Calu3 (cell line): ENCODE results near the gene RNF10. TPM values are rescaled to one million over a fixed set of nuclear protein-coding genes. Genes with fewer than 3 reads are reported as not detected.

Source experiments
- BruUV-seq: library from RNA; stranded (reverse); fragments of 400-500 nt; replicated peaks from 2 replicates; lab custom pipeline; 2021; lab: Mats Ljungman, UMichigan
- CTCF ChIA-PET: fragments of 300-600 bp; sonication (Branson Sonifier 250); formaldehyde crosslinking; loops from one replicate; lab custom pipeline; 2022; ENCODE audit warnings: antibody characterized with exemption; lab: Charles Lee
- DNase-seq: peaks from one replicate; pipeline ENCODE4 v3.0.0; 2022
- H3K27ac Mint-ChIP-seq: one replicate; pipeline ENCODE4 v1.8.0; 2022; ENCODE audit warnings: mixed read lengths; ENCODE audit not compliant: unreplicated experiment
- H3K27me3 Mint-ChIP-seq: one replicate; pipeline ENCODE4 v1.8.0; 2022; ENCODE audit warnings: mixed read lengths; ENCODE audit not compliant: unreplicated experiment
- H3K36me3 Mint-ChIP-seq: one replicate; pipeline ENCODE4 v1.8.0; 2022; ENCODE audit warnings: mild to moderate bottlenecking, moderate library complexity, mixed read lengths; ENCODE audit not compliant: insufficient read depth, unreplicated experiment
- H3K4me1 Mint-ChIP-seq: one replicate; pipeline ENCODE4 v1.8.0; 2022; ENCODE audit warnings: mild to moderate bottlenecking, low read depth, mixed read lengths; ENCODE audit not compliant: unreplicated experiment
- H3K4me3 Mint-ChIP-seq: one replicate; pipeline ENCODE4 v1.8.0; 2022; ENCODE audit warnings: mild to moderate bottlenecking, low read depth, moderate library complexity, mixed read lengths; ENCODE audit not compliant: unreplicated experiment
- H3K9me3 Mint-ChIP-seq: one replicate; pipeline ENCODE4 v1.8.0; 2022; ENCODE audit warnings: low read depth, mixed read lengths; ENCODE audit not compliant: unreplicated experiment
- intact Hi-C: fragments of 100-400 bp; cut with micrococcal nuclease; formaldehyde crosslinking; loops from one replicate; pipeline ENCODE4 v1.10.0; 2022; ENCODE audit not compliant: unreplicated experiment
- total RNA-seq: library from RNA; stranded (reverse); gene quantifications from 2 replicates; pipeline ENCODE4 v1.2.3, GENCODE V29; 2022
- TF ChIP-seq, protein P1 (sequence below): fragments of 200-600 bp; IDR thresholded peaks from one replicate; pipeline ENCODE4 v1.8.0; 2022; ENCODE audit warnings: antibody characterized with exemption; ENCODE audit not compliant: unreplicated experiment

Gene RNF10
- total RNA-seq, 1 experiment from 2014 or later = 206 TPM

GRCh38 chr12:120554678-120555077, 20.5 kb downstream of the RNF10 start:
- no peak overlapping the region for H3K27ac Mint-ChIP-seq
- CTCF ChIA-PET = no interaction called here
- intact Hi-C loops = no loop called here
- TF ChIP-seq, protein P1, sequence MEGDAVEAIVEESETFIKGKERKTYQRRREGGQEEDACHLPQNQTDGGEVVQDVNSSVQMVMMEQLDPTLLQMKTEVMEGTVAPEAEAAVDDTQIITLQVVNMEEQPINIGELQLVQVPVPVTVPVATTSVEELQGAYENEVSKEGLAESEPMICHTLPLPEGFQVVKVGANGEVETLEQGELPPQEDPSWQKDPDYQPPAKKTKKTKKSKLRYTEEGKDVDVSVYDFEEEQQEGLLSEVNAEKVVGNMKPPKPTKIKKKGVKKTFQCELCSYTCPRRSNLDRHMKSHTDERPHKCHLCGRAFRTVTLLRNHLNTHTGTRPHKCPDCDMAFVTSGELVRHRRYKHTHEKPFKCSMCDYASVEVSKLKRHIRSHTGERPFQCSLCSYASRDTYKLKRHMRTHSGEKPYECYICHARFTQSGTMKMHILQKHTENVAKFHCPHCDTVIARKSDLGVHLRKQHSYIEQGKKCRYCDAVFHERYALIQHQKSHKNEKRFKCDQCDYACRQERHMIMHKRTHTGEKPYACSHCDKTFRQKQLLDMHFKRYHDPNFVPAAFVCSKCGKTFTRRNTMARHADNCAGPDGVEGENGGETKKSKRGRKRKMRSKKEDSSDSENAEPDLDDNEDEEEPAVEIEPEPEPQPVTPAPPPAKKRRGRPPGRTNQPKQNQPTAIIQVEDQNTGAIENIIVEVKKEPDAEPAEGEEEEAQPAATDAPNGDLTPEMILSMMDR = no peak
- BruUV-seq = no TSS peak
- H3K4me1 Mint-ChIP-seq = no peaks in the 10 kb centered on the region
- no peak overlapping the region for H3K4me3 Mint-ChIP-seq
- H3K9me3 Mint-ChIP-seq = no peaks in the 10 kb centered on the region
- H3K36me3 Mint-ChIP-seq = peaks cover 67% of the 10 kb centered on the region
- no peaks in the 10 kb centered on the region for H3K27me3 Mint-ChIP-seq
- DNase-seq = no peak

DNA sequence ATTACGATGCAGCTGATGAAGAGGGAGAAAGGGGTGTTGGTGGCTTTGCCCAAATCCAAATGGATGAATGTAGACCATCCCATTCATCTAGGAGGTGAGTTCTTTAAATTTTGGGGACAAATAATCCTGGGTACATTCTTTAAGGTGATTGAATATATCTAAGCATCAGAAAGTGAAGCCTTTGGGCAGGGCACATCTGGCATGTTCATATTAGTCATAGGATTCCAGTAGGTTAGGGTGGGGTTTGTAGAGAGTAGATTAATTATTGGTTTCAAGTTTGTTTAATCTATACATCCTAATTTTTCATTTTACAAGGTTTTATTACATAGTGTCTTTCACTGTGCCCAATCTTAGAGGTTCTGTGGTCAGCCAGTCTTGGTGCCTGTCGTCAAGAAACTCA, 23.4 kb downstream of the RNF10 start:
- peaks cover 77% of the 10 kb centered on the region for H3K36me3 Mint-ChIP-seq
- DNase-seq = no peak
- CTCF ChIA-PET = no interaction called here
- H3K4me3 Mint-ChIP-seq = no peak overlapping the region
- H3K27ac Mint-ChIP-seq = no peak overlapping the region
- H3K27me3 Mint-ChIP-seq = no peaks in the 10 kb centered on the region
- no peaks in the 10 kb centered on the region for H3K9me3 Mint-ChIP-seq
- no TSS peak for BruUV-seq
- H3K4me1 Mint-ChIP-seq = no peaks in the 10 kb centered on the region
- TF ChIP-seq, protein P1 = no peak
- intact Hi-C loops = no loop called here

- intact Hi-C loops = no loop called here
- Mint-ChIP-seq H3K36me3 (peaks cover 72% of the 10 kb centered on the region), H3K27ac (no peak overlapping the region), H3K4me3 (no peak overlapping the region), H3K4me1 (no peaks in the 10 kb centered on the region), H3K9me3 (no peaks in the 10 kb centered on the region), H3K27me3 (no peaks in the 10 kb centered on the region)
- CTCF ChIA-PET = no interaction called here
- no peak for DNase-seq
- TF ChIP-seq, protein P1 = no peak
- BruUV-seq = no TSS peak
Observed at GRCh38 chr12:120562906-120563305, 28.8 kb downstream of the RNF10 start.

DNA sequence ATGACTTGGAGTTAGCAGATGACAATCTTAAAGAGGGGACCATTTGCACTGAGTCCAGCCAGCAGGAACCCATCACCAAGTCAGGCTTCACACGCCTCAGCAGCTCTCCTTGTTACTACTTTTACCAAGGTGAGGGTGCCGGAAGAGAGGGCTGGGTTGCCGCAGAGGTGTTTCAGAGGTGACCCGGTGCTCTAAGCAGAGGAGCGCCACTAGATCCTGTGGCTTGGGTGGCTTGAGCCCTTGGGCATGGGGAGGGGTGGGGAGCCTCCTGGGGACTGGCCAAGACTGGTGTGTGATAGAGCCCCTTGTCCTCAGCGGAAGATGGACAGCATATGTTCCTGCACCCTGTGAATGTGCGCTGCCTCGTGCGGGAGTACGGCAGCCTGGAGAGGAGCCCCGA, 29.3 kb downstream of the RNF10 start:
- no peak overlapping the region for H3K27ac Mint-ChIP-seq
- intact Hi-C loops = no loop called here
- no peaks in the 10 kb centered on the region for H3K4me1 Mint-ChIP-seq
- no TSS peak for BruUV-seq
- no peak overlapping the region for H3K4me3 Mint-ChIP-seq
- H3K27me3 Mint-ChIP-seq = no peaks in the 10 kb centered on the region
- TF ChIP-seq, protein P1 = no peak
- CTCF ChIA-PET = no interaction called here
- peaks cover 74% of the 10 kb centered on the region for H3K36me3 Mint-ChIP-seq
- no peak for DNase-seq
- no peaks in the 10 kb centered on the region for H3K9me3 Mint-ChIP-seq
